ENCODE data around the gene CADPS2.

GRCh38 chr7:122543166-122543565, 343.1 kb downstream of the CADPS2 start:
- TF ChIP-seq CTCF (optimal IDR thresholded peaks at IDR 0.05 in 1 of 3, IDR thresholded peaks at IDR 0.05 in 1 of 3, conservative IDR thresholded peaks at IDR 0.05 in 1 of 3; ENCODE audit: extremely low read depth in 1 of 3, insufficient read depth in 2 of 3, low read length in 3 of 3) (no peak), EZH2 (IDR thresholded peaks at IDR 0.05; ENCODE audit: low read length) (no peak)

Measured in keratinocyte (primary cell).